Measurements from ENCODE around the gene CLDN5.

DNA sequence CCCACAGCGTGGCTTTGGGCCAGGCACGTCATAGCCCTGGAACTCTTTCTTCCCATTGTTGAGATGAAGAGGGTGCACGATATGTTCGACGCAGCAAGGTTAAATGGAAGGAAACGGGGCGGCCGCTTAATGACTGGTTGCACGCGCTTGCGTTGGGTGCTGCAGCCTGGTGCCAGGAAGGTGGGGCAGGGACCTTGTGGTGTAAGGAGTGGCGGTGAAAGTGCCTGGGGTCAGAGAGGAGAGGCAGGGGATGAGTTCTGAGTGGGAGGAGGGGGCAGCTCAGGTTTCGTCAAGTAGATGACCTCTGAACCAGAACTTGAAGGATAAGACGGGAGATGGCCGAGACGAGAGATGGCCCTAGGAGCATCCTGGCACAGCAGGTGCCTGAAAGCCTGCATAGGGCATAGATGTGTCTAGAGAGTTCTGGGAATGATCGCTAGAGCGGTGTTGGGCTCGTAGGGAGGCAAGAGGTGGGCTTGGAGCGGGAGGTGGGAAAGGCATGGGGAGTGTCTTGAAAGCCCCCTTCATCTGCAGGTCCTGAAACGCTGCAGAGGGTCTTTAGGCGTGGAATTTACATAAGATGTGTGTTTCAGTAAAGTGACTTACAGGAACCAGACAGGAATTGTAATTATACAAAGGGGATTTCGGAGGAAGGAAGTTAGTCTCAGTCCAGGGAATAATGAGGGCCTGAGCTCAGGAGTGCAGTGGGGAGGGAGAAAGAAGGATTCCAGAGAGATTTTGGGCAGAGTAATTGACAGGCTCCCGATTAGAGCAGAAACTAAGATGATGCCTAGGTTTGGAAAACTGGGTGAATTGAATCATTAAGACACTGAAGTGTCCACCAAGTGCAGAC, 43.2 kb upstream of the CLDN5 start:
- TF ChIP-seq EP300 (IDR thresholded peaks at IDR 0.05) (no peak), POLR2A (IDR thresholded peaks at IDR 0.05) (no peak), POLR2AphosphoS5 (IDR thresholded peaks at IDR 0.05) (no peak)
- TF ChIP-seq, protein P1, sequence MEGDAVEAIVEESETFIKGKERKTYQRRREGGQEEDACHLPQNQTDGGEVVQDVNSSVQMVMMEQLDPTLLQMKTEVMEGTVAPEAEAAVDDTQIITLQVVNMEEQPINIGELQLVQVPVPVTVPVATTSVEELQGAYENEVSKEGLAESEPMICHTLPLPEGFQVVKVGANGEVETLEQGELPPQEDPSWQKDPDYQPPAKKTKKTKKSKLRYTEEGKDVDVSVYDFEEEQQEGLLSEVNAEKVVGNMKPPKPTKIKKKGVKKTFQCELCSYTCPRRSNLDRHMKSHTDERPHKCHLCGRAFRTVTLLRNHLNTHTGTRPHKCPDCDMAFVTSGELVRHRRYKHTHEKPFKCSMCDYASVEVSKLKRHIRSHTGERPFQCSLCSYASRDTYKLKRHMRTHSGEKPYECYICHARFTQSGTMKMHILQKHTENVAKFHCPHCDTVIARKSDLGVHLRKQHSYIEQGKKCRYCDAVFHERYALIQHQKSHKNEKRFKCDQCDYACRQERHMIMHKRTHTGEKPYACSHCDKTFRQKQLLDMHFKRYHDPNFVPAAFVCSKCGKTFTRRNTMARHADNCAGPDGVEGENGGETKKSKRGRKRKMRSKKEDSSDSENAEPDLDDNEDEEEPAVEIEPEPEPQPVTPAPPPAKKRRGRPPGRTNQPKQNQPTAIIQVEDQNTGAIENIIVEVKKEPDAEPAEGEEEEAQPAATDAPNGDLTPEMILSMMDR (IDR thresholded peaks at IDR 0.05) = no peak

Measured in sigmoid colon (tissue), 4 donors.